Testis (tissue), 3 donors: ENCODE data around the gene GTF3A. TPM values are rescaled to one million over a fixed set of nuclear protein-coding genes. Genes with fewer than 3 reads are reported as not detected.
A peak's percentile ranks its signal among the peaks of the same experiment; 100 is the strongest.

Experiments
- DNase-seq: peaks from one replicate; pipeline ENCODE4 v3.0.0-alpha.2; 2019
- H3K27ac ChIP-seq, 2 donors: fragments of 200-600 bp; sonication (generic); one replicate each; pipeline ENCODE4 v1.5.1; 2019
- H3K27me3 ChIP-seq: fragments of 200-600 bp; sonication (generic); one replicate; pipeline ENCODE4 v1.5.1; 2019
- H3K36me3 ChIP-seq: fragments of 200-600 bp; sonication (generic); one replicate; pipeline ENCODE4 v1.5.1; 2017; ENCODE audit warnings: low read depth; ENCODE audit errors: missing control alignments
- H3K4me1 ChIP-seq: fragments of 200-600 bp; sonication (generic); one replicate; pipeline ENCODE4 v1.5.1; 2019
- H3K4me3 ChIP-seq, 2 donors: fragments of 200-600 bp; sonication (generic); one replicate each; pipeline ENCODE4 v1.5.1; 2017 to 2019
- H3K9me3 ChIP-seq: fragments of 200-600 bp; sonication (generic); one replicate; pipeline ENCODE4 v1.5.1; 2017
- POLR2A ChIP-seq: fragments of 450-650 bp; IDR thresholded peaks from one replicate; pipeline ENCODE4 v1.6.1; 2017; ENCODE audit warnings: antibody characterized with exemption, mild to moderate bottlenecking, moderate library complexity
- WGBS, 2 donors: methylation state at CpG; one replicate each; pipeline ENCODE4 v1.1.5; 2018; 5-methylcytosine and 5-hydroxymethylcytosine counted together
- intact Hi-C: fragments of 100-400 bp; cut with DNase I; formaldehyde crosslinking; loops from one replicate; pipeline ENCODE4 v1.15.1; 2023; ENCODE audit warnings: low total_unique reads
- polyA plus RNA-seq: library from polyadenylated mRNA; stranded (reverse); fragments of 350-450 nt; fragmentation: Illumina TruSeq; extraction: RNeasy Lipid Tissue Mini Kit (QIAGEN cat#74804); gene quantifications from one replicate; pipeline ENCODE4 v1.2.3, GENCODE V29; 2014; ENCODE audit warnings: low read depth, low replicate concordance; ENCODE audit not compliant: insufficient read depth
- total RNA-seq, 2 donors: library from RNA; depleted of rRNA; stranded (reverse); fragments of >200 nt; gene quantifications; one replicate each; pipeline ENCODE4 v1.2.3, GENCODE V29; 2016
- TF ChIP-seq, protein P1 (sequence below), 3 experiments: fragments of 450-650 bp in 2 of 3; fragments of 200-600 bp in 1 of 3; sonication (generic) in 1 of 3; IDR thresholded peaks; one replicate each; pipeline ENCODE4 v1.5.1; 2016 to 2019; ENCODE audit warnings: antibody characterized with exemption in 3 of 3, mild to moderate bottlenecking in 2 of 3, moderate library complexity in 1 of 3

GTF3A gene
- total and polyA plus RNA-seq, 3 donors from 2014 or later = 73.2 to 82.6 (median 75.7) TPM

DNA sequence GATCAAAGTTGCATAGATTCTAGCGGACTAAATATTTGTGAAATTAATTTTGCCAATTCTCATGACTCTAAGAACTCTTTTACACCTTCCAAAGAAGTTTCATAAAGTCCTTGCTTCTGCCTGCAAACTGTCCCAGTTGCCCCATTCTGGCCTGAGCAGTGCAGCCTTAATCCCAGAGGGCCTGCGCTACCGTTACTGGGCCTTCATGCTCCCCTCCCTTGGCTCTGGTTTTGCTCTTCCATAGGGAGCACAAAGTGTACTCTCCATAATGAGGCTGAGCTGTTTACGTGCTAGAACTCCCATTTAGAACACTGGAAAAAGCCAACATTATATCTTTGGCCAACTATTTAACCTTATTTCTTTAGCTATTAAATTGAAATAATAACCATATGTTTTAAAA is 23.9 kb downstream of the GTF3A start:
- intact Hi-C loops = no loop called here
- 10% methylated on average over 4 of the region's 4 CpGs for WGBS, 2 donors
- no peak for TF ChIP-seq POLR2A
- TF ChIP-seq, protein P1, sequence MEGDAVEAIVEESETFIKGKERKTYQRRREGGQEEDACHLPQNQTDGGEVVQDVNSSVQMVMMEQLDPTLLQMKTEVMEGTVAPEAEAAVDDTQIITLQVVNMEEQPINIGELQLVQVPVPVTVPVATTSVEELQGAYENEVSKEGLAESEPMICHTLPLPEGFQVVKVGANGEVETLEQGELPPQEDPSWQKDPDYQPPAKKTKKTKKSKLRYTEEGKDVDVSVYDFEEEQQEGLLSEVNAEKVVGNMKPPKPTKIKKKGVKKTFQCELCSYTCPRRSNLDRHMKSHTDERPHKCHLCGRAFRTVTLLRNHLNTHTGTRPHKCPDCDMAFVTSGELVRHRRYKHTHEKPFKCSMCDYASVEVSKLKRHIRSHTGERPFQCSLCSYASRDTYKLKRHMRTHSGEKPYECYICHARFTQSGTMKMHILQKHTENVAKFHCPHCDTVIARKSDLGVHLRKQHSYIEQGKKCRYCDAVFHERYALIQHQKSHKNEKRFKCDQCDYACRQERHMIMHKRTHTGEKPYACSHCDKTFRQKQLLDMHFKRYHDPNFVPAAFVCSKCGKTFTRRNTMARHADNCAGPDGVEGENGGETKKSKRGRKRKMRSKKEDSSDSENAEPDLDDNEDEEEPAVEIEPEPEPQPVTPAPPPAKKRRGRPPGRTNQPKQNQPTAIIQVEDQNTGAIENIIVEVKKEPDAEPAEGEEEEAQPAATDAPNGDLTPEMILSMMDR (IDR thresholded peaks at IDR 0.05) = no peak

DNA sequence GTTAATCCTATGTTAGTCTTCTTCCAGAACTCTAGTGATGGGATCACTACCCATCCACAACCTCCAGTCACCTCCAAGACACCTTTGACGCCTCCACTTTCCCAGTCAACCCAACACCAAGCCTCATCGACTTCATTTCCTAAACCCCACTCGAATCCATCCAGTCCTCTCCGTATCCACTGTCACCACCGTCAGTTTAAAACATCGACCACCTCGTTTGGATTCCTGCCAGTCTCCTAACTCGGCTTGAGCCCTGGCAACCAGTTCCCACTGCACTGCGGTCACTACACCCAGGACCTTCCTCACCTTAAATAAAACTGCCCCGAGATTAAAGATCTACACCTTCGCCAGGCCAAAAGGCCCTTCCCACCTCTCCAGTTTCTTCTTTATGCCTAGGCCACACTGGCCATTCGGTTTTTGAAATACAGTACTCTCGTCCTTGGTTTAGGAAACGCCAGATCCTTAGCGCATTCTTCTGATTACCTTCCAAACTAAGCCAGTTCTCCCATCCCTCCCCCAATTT is 24.7 kb downstream of the GTF3A start:
- H3K4me1 ChIP-seq = peaks cover 22% of the 10 kb centered on the region
- WGBS, 2 donors = 27 to 30% methylated on average over 15 of the region's 15 CpGs
- intact Hi-C loops = no loop called here

More for the DNA sequence above, 23.9 kb downstream of the GTF3A start:
- H3K27ac ChIP-seq = peak overlapping the region; percentile 98
- H3K27me3 ChIP-seq = no peaks in the 10 kb centered on the region
- H3K36me3 ChIP-seq = no peaks in the 10 kb centered on the region
- H3K9me3 ChIP-seq = no peaks in the 10 kb centered on the region
- peak overlapping the region in 1 of 2 donors; percentile 91 for H3K4me3 ChIP-seq
- H3K4me1 ChIP-seq = peaks cover 22% of the 10 kb centered on the region
- DNase-seq = peak; percentile 76

GRCh38 chr13:27449936-27450828 is 25.8 kb downstream of the GTF3A start, which contains the start of gene MTIF3:
MTIF3 (minus strand) TSS chr13:27450564; CDS start chr13:27440448, 10,116 bp downstream.
- peak within 1 kb of the TSS; percentile 91 to 98 for H3K4me3 ChIP-seq
- intact Hi-C loops = no loop called here

More for the DNA sequence above, 24.7 kb downstream of the GTF3A start:
- Histone ChIP-seq H3K4me3 (peak overlapping the region; percentile 91 to 98), H3K27ac (peak overlapping the region; percentile 98), H3K36me3 (no peaks in the 10 kb centered on the region), H3K9me3 (no peaks in the 10 kb centered on the region), H3K27me3 (no peaks in the 10 kb centered on the region)
- TF ChIP-seq, protein P1 (IDR thresholded peaks at IDR 0.05) = no peak
- TF ChIP-seq POLR2A = no peak
- peak; percentile 26 for DNase-seq

GRCh38 chr13:27450921-27451471 is 26.6 kb downstream of the GTF3A start:
- no peaks in the 10 kb centered on the region for H3K9me3 ChIP-seq
- TF ChIP-seq POLR2A = no peak
- TF ChIP-seq, protein P1 (IDR thresholded peaks at IDR 0.05) = no peak
- WGBS, 2 donors = 1 to 2% methylated on average over 25 to 34 of the region's 34 CpGs
- intact Hi-C loops = no loop called here
- peak overlapping the region; percentile 91 to 98 for H3K4me3 ChIP-seq
- DNase-seq = peak; percentile 54
- peaks cover 29% of the 10 kb centered on the region for H3K4me1 ChIP-seq
- no peaks in the 10 kb centered on the region for H3K36me3 ChIP-seq
- no peaks in the 10 kb centered on the region for H3K27me3 ChIP-seq
- peak overlapping the region; percentile 98 for H3K27ac ChIP-seq

More at GRCh38 chr13:27449936-27450828, 25.8 kb downstream of the GTF3A start, which contains the start of gene MTIF3:
- Histone ChIP-seq H3K27me3 (no peaks in the 10 kb centered on the region), H3K4me1 (peaks cover 22% of the 10 kb centered on the region), H3K36me3 (no peaks in the 10 kb centered on the region), H3K9me3 (no peaks in the 10 kb centered on the region), H3K27ac (peak within 1 kb of the TSS; percentile 98)
- DNase-seq = peak; percentile 98
- 0% methylated on average over 47 to 70 of the region's 81 CpGs for WGBS, 2 donors
- TF ChIP-seq, protein P1 (IDR thresholded peaks at IDR 0.05) = no peak
- TF ChIP-seq POLR2A = peak; percentile 34
